Measurements from ENCODE around the gene CLDND2. TPM values are rescaled to one million over a fixed set of nuclear protein-coding genes. Genes with fewer than 3 reads are reported as not detected.

The CLDND2 gene
- total and polyA plus RNA-seq, 2 of the 4 experiments (the other 2 are of a cell fraction) = not detected

DNA sequence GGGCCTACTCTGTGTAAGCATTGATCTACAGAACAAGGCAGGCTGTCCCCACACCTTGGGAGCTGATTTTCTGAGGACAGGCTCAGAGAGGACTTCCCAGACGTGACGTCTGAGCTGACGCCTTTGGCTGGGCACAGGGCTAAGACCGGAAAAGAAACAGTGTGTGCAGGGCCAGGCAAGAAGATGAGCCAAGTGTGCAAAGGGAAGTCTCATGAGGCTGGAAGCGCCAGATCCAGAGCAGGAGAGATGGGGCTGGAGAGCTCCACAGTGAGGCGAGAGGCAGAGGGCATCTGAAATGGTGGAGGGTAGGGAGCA lies 44.7 kb downstream of the CLDND2 start:
- in situ Hi-C loops (cut with MboI; ENCODE audit: low sequenced_read_pairs) (no loop called here), intact Hi-C loops (cut with micrococcal nuclease) (no loop called here), dilution Hi-C loops (cut with HindIII; ENCODE audit: low sequenced_read_pairs, unreplicated experiment) (no loop called here)
- no peak overlapping the region for H4K8ac ChIP-seq (ENCODE audit: low read depth in 2 of 2, low read length in 2 of 2)
- no peak overlapping the region for H4K5ac ChIP-seq (ENCODE audit: low read depth, low read length)
- H3K9ac ChIP-seq (ENCODE audit: low read depth, low read length) = no peak overlapping the region
- H3K56ac ChIP-seq (ENCODE audit: extremely low read depth, insufficient read depth, low read length) = no peak overlapping the region
- H3K4me2 ChIP-seq (ENCODE audit: low read depth, low read length) = no peak overlapping the region
- H2BK15ac ChIP-seq (ENCODE audit: low read depth, low read length) = no peak overlapping the region
- POLR2A ChIA-PET (ENCODE audit: unreplicated experiment) = no interaction called here
- TF ChIP-seq MXI1 (IDR thresholded peaks at IDR 0.05; ENCODE audit: borderline replicate concordance, low read depth, low read length) (no peak), SMC3 (IDR thresholded peaks at IDR 0.05; ENCODE audit: low read depth, low read length) (no peak), MAZ (IDR thresholded peaks at IDR 0.05; ENCODE audit: borderline replicate concordance, low read depth, low read length) (no peak), BHLHE40 (IDR thresholded peaks at IDR 0.05; ENCODE audit: low read depth, low read length) (no peak), POLR2A (IDR thresholded peaks at IDR 0.05; ENCODE audit: low read depth, low read length) (no peak), RCOR1 (IDR thresholded peaks at IDR 0.05; ENCODE audit: insufficient replicate concordance, low read length) (no peak), RAD21 (IDR thresholded peaks at IDR 0.05; ENCODE audit: low read length) (no peak)
- TF ChIP-seq, protein P1, sequence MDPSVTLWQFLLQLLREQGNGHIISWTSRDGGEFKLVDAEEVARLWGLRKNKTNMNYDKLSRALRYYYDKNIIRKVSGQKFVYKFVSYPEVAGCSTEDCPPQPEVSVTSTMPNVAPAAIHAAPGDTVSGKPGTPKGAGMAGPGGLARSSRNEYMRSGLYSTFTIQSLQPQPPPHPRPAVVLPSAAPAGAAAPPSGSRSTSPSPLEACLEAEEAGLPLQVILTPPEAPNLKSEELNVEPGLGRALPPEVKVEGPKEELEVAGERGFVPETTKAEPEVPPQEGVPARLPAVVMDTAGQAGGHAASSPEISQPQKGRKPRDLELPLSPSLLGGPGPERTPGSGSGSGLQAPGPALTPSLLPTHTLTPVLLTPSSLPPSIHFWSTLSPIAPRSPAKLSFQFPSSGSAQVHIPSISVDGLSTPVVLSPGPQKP (IDR thresholded peaks at IDR 0.05; ENCODE audit: borderline replicate concordance, low read depth, low read length) = no peak
- no peaks in the 10 kb centered on the region for H3K9me3 ChIP-seq (ENCODE audit: control insufficient read depth, insufficient read depth, low read length)
- H3K4me1 ChIP-seq (ENCODE audit: control insufficient read depth, insufficient read depth, low read length) = no peaks in the 10 kb centered on the region
- H3K9me1 ChIP-seq (ENCODE audit: insufficient read depth, low read length) = no peaks in the 10 kb centered on the region
- no peak overlapping the region for H2AK5ac ChIP-seq (ENCODE audit: low read depth, low read length)
- no peaks in the 10 kb centered on the region for H3K79me1 ChIP-seq (ENCODE audit: low read depth in 1 of 2, low read length in 2 of 2)
- H3K4ac ChIP-seq (ENCODE audit: low read depth, low read length) = no peak overlapping the region
- no peak overlapping the region for H3K18ac ChIP-seq (ENCODE audit: low read depth, low read length)
- CTCF ChIA-PET = no interaction called here
- H3K27ac ChIP-seq (ENCODE audit: insufficient read depth, low read length) = no peak overlapping the region
- H2AK9ac ChIP-seq (replicated peaks; ENCODE audit: low read depth, low read length, poor library complexity) = peak overlapping the region; percentile 24
- no peaks in the 10 kb centered on the region for H3K36me3 ChIP-seq (ENCODE audit: control insufficient read depth, insufficient read depth, low read length)
- 88% methylated on average over 1 of the region's 6 CpGs; no CpG with 5 or more reads in 1 of the 2 experiments for WGBS, 2 experiments (ENCODE audit: extremely low coverage in 2 of 2, insufficient read length in 1 of 2)
- H4K20me1 ChIP-seq (ENCODE audit: insufficient read depth, low read length) = no peaks in the 10 kb centered on the region
- no peak overlapping the region for H3K4me3 ChIP-seq (ENCODE audit: insufficient read depth, low read depth, low read length)
- H2AFZ ChIP-seq (replicated peaks; ENCODE audit: low read length, poor library complexity) = no peak overlapping the region
- ATAC-seq (ENCODE audit: low read depth) (no peak), DNase-seq (no peak)
- peaks cover 4% of the 10 kb centered on the region; the same call in 1 of the 2 replicates for H3K27me3 ChIP-seq (ENCODE audit: control insufficient read depth, insufficient read depth, low read length)
- no peak overlapping the region for H3K14ac ChIP-seq (replicated peaks; ENCODE audit: low read depth, low read length)
- H2BK5ac ChIP-seq (ENCODE audit: low read depth, low read length, poor library complexity, severe bottlenecking) = no peak overlapping the region
- H4K91ac ChIP-seq (ENCODE audit: insufficient read depth, low read depth, low read length) = no peak overlapping the region
- BruUV-seq (replicated peaks) = no TSS peak
- H3K23ac ChIP-seq (ENCODE audit: low read depth, low read length) = no peak overlapping the region
- H2BK120ac ChIP-seq (ENCODE audit: low read depth, low read length) = no peak overlapping the region
- no peak overlapping the region for H2BK20ac ChIP-seq (ENCODE audit: low read depth, low read length)
